GM21390 (cell line): ENCODE results near the gene CAMTA1.

Experiments
- ATAC-seq: cut with Tn5 transposase; IDR thresholded peaks from one replicate; pipeline ENCODE4 v1.9.1; 2021; ENCODE audit not compliant: unreplicated experiment

CAMTA1 gene

DNA sequence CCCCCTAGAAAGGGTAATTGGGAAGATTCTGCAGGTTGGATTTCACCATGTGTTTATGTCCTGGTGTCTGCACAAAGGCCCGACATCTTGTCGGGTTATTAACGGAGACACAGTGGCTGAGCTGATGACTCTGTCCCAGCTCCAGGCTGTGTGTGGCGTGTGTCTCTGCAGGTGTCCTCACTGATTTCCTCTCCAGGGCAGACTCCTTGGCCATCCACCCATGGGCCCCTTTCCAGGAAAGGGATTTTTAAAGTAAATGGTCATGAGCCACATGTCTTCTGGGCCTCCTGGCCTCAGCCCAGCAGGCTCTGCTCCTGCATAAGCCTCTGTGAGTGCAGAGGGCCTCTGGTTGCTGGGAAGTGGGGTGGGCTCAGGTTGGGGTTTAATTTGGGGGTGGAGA lies 567.1 kb downstream of the CAMTA1 start:
- no peak for ATAC-seq

DNA sequence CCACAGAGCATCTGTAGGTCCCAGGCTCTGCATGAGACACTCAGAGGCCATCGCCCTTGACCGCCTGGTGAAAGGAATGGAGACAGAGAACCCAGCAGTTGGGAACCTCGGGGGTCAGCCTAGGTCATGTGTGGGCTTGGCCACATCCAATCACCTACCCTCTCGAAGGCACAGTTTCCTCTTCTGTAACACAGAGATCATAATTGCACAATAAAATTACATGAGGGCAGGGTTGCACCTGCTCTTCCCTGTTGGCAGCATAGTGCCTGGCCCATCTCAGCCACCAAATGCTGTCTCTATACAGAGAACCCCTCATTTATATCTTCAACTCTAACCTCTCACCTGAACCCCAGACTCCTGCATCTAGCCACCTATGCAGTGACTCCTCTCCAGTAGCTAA lies 567.7 kb downstream of the CAMTA1 start:
- ATAC-seq: no peak

GRCh38 chr1:7355646-7356045 lies 570.4 kb downstream of the CAMTA1 start:
- ATAC-seq: no peak

DNA sequence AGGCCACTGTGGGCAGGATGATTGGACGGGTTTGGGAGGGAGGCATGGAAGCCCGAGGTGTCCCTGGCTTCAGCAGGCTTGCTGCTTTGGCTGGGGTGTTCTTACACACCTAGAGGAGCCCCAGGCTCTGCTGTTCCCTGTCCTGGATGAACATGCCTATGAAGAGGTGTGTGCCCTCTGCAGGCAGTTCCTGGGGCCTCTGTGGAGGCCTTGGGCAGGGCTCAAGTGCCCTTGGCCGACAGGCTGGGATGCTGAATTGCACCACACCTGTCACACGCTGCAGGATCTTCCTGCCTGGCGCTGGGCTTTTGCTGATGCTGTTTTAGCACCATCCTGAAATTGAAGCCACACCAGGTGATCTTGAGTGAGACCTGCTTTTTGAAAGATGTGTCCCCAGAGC lies 570.8 kb downstream of the CAMTA1 start:
- ATAC-seq: no peak

- ATAC-seq: no peak
These were observed 573.2 kb downstream of the CAMTA1 start for GRCh38 chr1:7358425-7358824.

DNA sequence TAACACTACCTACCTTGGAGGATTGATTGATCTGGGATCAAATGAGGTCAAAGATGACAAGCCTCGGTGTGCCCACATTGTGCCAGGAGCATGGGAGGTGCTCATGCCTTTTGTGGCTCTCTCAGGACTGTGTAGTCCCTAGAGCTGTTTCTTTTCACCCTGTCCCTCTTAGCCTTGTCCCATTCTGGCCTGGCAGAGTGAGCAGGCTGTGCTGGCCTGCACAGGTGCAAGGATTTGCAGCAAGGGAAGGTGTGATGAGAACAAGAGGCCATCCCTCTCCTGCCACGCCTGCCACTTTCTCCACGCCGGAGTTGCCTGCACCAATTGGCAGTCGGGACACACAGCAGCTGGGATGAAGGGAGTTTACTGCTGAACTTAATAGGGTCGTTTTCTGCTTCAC lies 575.3 kb downstream of the CAMTA1 start:
- ATAC-seq: no peak

- ATAC-seq: no peak
These were observed 577.7 kb downstream of the CAMTA1 start for GRCh38 chr1:7362947-7363346.

- no peak for ATAC-seq
These were observed 578.2 kb downstream of the CAMTA1 start for GRCh38 chr1:7363450-7363849.

- no peak for ATAC-seq
These were observed 580.5 kb downstream of the CAMTA1 start for GRCh38 chr1:7365706-7366105.

- ATAC-seq: no peak
These were observed 581.2 kb downstream of the CAMTA1 start for GRCh38 chr1:7366286-7366954.

- ATAC-seq: no peak
These were observed 581.9 kb downstream of the CAMTA1 start for GRCh38 chr1:7366955-7367665.

DNA sequence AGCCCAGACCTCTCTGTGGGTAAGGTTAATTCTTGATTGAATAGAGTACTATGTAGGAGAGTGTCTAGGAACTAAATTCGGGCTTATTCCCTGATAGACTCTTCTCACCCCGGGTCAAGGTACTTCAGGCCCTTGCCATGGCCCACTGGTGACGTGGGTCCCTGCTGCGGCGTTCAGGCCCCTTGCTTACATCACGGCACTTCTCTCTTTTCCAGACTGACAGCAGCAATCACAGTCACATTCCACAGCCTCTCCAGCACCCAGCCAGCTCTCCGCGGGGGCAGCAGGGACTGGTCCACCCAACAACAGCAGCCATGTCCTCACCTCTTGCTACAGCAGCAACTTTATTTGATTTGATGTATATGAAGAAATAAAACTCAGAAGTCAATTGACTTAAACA lies 584.6 kb downstream of the CAMTA1 start:
- ATAC-seq: no peak

DNA sequence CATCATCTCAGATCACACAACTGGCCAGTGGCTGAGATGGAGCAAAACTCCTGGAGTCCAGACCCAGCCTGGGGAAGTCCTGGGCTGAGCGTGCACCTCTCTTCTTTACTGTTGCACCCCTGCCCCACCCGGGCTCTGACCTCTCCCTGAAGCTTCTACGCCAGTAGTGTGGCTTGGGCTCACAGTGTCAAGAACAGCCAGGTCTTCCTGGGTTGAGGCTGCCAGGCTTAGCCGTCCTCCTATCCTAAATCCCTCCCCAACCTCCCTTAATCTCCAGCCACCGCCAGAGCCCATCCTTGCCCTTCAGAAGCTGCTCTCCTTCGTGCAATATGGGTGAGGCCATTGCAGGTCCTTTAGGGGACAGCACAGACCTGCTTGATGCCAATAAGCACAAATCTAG lies 586.7 kb downstream of the CAMTA1 start:
- no peak for ATAC-seq

GRCh38 chr1:7372477-7373120 lies 587.3 kb downstream of the CAMTA1 start:
- no peak for ATAC-seq

DNA sequence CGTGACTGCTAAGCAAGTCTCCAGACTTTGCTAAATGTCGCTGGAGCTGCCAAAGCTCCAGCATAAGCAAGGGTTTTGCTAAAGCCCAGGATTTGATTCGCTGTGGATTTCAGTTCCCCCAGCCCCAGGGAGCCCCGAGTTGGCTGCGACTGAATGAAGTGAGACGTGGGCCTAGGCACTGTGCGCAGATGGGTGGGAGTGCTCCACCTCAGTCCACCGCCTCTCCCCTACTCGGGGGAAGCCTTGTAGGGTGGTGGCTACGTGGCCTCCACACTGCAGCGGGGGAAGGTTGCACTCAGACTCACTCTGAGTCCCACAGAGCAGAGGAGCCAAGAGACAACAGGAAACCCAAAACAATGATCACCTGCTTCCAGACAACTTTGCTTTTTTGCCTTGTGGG lies 588.0 kb downstream of the CAMTA1 start:
- no peak for ATAC-seq

DNA sequence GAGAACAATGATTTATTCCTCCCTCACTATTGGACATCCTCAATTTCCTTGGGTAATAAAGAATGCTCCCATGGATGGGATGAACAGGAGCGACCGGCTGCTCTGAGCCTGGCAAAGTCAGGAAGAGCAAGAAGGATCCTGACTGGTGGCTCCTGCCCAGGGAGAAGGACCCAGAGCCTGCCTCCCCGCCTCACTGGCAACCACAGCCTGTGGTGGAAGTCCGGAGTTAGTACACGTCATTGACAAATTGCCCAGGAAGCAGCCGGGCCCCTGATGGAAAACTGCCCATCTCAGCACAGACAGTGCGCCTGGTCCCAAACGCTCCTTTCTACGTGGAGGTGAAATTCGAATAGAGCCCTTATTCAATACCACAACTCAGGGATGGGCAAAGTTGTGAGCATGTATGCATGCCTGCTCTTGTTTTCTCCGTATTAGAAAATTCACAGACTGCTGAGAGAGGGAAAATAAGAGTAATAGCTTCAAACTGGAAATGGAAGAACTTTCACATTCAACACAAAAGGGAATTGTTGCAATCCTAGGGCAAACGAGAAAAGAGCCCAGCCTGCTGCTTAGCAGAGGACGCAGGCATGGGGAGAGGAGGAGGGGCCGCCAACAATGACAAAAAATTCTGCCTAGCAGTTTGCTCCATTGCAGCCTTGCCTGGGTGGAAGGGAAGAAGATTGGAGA lies 588.8 kb downstream of the CAMTA1 start:
- ATAC-seq: no peak

GRCh38 chr1:7374563-7375160 lies 589.4 kb downstream of the CAMTA1 start:
- no peak for ATAC-seq

DNA sequence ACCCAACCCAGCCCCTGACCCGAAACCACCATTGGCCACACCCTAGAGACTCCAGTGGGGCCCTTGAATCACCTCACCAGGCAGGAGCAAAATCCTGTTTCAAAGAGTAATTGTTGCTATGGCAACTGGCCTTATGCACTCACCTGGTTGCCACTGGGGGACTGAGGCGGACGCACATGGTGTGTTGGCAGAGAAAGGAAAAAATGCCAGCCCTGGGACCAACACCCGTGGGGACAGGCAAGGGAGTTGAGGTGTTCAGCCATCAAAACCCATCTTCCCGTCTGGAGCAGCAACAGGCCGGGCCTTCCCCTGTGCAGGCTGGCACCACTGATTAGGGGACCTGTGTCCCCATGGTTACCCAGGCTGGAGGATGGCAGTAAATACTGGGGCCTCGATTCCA lies 590.1 kb downstream of the CAMTA1 start:
- ATAC-seq: no peak

- no peak for ATAC-seq
These were observed 590.8 kb downstream of the CAMTA1 start for GRCh38 chr1:7375781-7376660.

DNA sequence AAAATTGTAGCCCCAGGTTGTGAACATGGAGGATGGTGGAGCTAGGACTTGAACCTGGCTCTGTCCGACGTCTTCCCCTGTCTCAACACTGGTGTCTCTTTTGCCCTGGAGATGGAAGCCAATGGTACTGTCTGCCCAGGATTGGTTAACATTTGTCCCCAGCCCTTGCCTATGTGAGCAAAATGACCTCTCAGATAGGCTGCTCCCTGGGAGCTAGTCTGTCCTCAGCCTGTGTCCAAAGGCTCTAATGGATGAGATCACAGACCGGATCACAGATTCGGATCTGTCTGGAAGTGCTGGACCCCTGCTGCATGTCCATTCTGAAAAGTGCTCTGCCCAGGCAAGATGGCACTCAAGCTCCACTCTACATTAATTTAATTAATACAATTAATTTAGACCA lies 591.4 kb downstream of the CAMTA1 start:
- no peak for ATAC-seq
